CD14-positive monocyte (primary cell): ENCODE data around the gene KLHL3. TPM values are rescaled to one million over a fixed set of nuclear protein-coding genes. Genes with fewer than 3 reads are reported as not detected.

Experiments used
- DNase-seq, 3 donors: peaks; one replicate each; pipeline ENCODE4 v3.0.0-alpha.2; 2011 to 2022
- H2AFZ ChIP-seq: 2 replicates; pipeline ENCODE4 v1.6.0; 2012; ENCODE audit warnings: mild to moderate bottlenecking, low read depth, low read length, inconsistent platforms; ENCODE audit not compliant: insufficient read depth, poor library complexity, severe bottlenecking
- H3K27ac ChIP-seq, 2 donors: 1 replicate in 1 of 2; 2 replicates in 1 of 2; pipeline ENCODE4 v1.5.1; 2012 to 2013; ENCODE audit warnings: low read length in 2 of 2, control low read depth in 1 of 2, inconsistent platforms in 1 of 2, low read depth in 1 of 2, mild to moderate bottlenecking in 1 of 2
- H3K27me3 ChIP-seq, 2 donors: one replicate each; pipeline versions ENCODE4 v1.6.0 to v1.6.1; 2011 to 2013; ENCODE audit warnings: low read length in 2 of 2; ENCODE audit not compliant: control insufficient read depth in 2 of 2, insufficient read depth in 2 of 2
- H3K36me3 ChIP-seq, 2 donors: replicated peaks in 1 of 2; 1 replicate in 1 of 2; 2 replicates in 1 of 2; pipeline versions ENCODE4 v1.5.1 to v1.6.1; 2012 to 2013; ENCODE audit warnings: low read length in 2 of 2, control low read depth in 1 of 2, inconsistent platforms in 1 of 2, mild to moderate bottlenecking in 1 of 2; ENCODE audit not compliant: insufficient read depth in 2 of 2, control insufficient read depth in 1 of 2
- H3K4me1 ChIP-seq, 2 donors: 1 replicate in 1 of 2; 2 replicates in 1 of 2; pipeline versions ENCODE4 v1.5.1 to v1.6.1; 2012 to 2013; ENCODE audit warnings: low read length in 2 of 2, control low read depth in 1 of 2, inconsistent platforms in 1 of 2, mild to moderate bottlenecking in 1 of 2, moderate library complexity in 1 of 2; ENCODE audit not compliant: insufficient read depth in 2 of 2, control insufficient read depth in 1 of 2
- H3K4me2 ChIP-seq: replicated peaks from 2 replicates; pipeline ENCODE3; 2012; ENCODE audit warnings: low read length, moderate library complexity, mild to moderate bottlenecking; ENCODE audit not compliant: poor library complexity, severe bottlenecking; ENCODE audit errors: extremely low read depth
- H3K4me3 ChIP-seq, 3 experiments: fragments of 200-600 bp in 1 of 3; sonication (generic) in 1 of 3; replicated peaks in 1 of 3; 1 replicate in 2 of 3; 2 replicates in 1 of 3; pipeline ENCODE4 v1.5.1; 2011 to 2013; ENCODE audit warnings: low read length in 3 of 3, mild to moderate bottlenecking in 3 of 3, control low read depth in 2 of 3, low read depth in 2 of 3, inconsistent platforms in 1 of 3, moderate library complexity in 1 of 3
- H3K79me2 ChIP-seq: 2 replicates; pipeline ENCODE4 v1.6.0; 2012; ENCODE audit warnings: mild to moderate bottlenecking, control low read depth, inconsistent platforms, low read length, moderate library complexity; ENCODE audit not compliant: insufficient read depth
- H3K9ac ChIP-seq: 2 replicates; pipeline ENCODE4 v1.6.0; 2017; ENCODE audit warnings: low read length, mild to moderate bottlenecking; ENCODE audit not compliant: insufficient read depth, poor library complexity, severe bottlenecking
- H3K9me3 ChIP-seq, 2 donors: replicated peaks in 1 of 2; 1 replicate in 1 of 2; 2 replicates in 1 of 2; pipeline versions ENCODE4 v1.5.1 to v1.6.1; 2012 to 2013; ENCODE audit warnings: low read length in 2 of 2, control low read depth in 1 of 2; ENCODE audit not compliant: control insufficient read depth in 1 of 2, insufficient read depth in 1 of 2
- H4K20me1 ChIP-seq: 2 replicates; pipeline ENCODE4 v1.6.0; 2012; ENCODE audit warnings: mild to moderate bottlenecking, low read length, control low read depth, moderate library complexity; ENCODE audit not compliant: insufficient read depth
- H3K27ac Mint-ChIP-seq, 7 donors: one replicate each; pipeline ENCODE4 v1.8.0; 2020; ENCODE audit warnings: mild to moderate bottlenecking in 7 of 7, mixed read lengths in 7 of 7, moderate library complexity in 6 of 7, inconsistent platforms in 2 of 7
- H3K27me3 Mint-ChIP-seq, 3 donors: one replicate each; pipeline ENCODE4 v1.8.0; 2021 to 2022; ENCODE audit warnings: low read depth in 3 of 3, mild to moderate bottlenecking in 3 of 3, mixed read lengths in 3 of 3, moderate library complexity in 3 of 3, inconsistent platforms in 1 of 3
- H3K36me3 Mint-ChIP-seq, 2 donors: one replicate each; pipeline ENCODE4 v1.8.0; 2020; ENCODE audit warnings: mixed read lengths in 2 of 2, inconsistent platforms in 1 of 2, mild to moderate bottlenecking in 1 of 2
- H3K4me1 Mint-ChIP-seq: one replicate; pipeline ENCODE4 v1.8.0; 2020; ENCODE audit warnings: mild to moderate bottlenecking, mixed read lengths
- H3K4me3 Mint-ChIP-seq, 2 donors: one replicate each; pipeline ENCODE4 v1.8.0; 2020; ENCODE audit warnings: mild to moderate bottlenecking in 2 of 2, mixed read lengths in 2 of 2, moderate library complexity in 1 of 2
- H3K9me3 Mint-ChIP-seq, 7 donors: one replicate each; pipeline ENCODE4 v1.8.0; 2020 to 2022; ENCODE audit warnings: mixed read lengths in 7 of 7, mild to moderate bottlenecking in 6 of 7, moderate library complexity in 6 of 7, inconsistent platforms in 2 of 7
- CTCF ChIP-seq: fragments of 200-600 bp; IDR thresholded peaks from one replicate; pipeline ENCODE4 v1.8.0; 2022; ENCODE audit warnings: antibody characterized with exemption, mild to moderate bottlenecking
- WGBS: methylation state at CpG from one replicate; pipeline ENCODE4 v1.1.5; 2013; ENCODE audit warnings: missing lambda C conversion rate; ENCODE audit not compliant: insufficient coverage; 5-methylcytosine and 5-hydroxymethylcytosine counted together
- intact Hi-C, 2 donors: fragments of 100-400 bp; cut with micrococcal nuclease; formaldehyde crosslinking; loops; one replicate each; pipeline versions ENCODE4 v1.15.0 to v1.15.1; 2023
- polyA plus RNA-seq, 3 donors: library from polyadenylated mRNA; depleted of rRNA in 1 of 3; unstranded in 2 of 3; stranded (reverse) in 1 of 3; fragments of 300-500 nt in 2 of 3; fragments of >200 nt in 1 of 3; fragmentation: Illumina TruSeq in 2 of 3; gene quantifications; 1 replicate in 2 of 3; 2 replicates in 1 of 3; pipeline ENCODE4 v1.2.3, GENCODE V29; 2012 to 2021

The KLHL3 gene
- polyA plus RNA-seq, 3 donors, result 0.71 TPM; not detected in 2

GRCh38 chr5:137584262-137584661, 151.6 kb downstream of the KLHL3 start:
- DNase-seq, result no peak
- Histone ChIP-seq H3K9ac (no peak overlapping the region), H4K20me1 (no peaks in the 10 kb centered on the region), H3K79me2 (no peaks in the 10 kb centered on the region), H3K4me3 (no peak overlapping the region), H3K4me2 (no peak overlapping the region), H3K36me3 (no peaks in the 10 kb centered on the region), H2AFZ (no peak overlapping the region), H3K27ac (no peak overlapping the region), H3K9me3 (peaks cover 0 to 2% of the 10 kb centered on the region in 2 donors), H3K4me1 (peaks cover 27 to 42% of the 10 kb centered on the region in 2 donors), H3K27me3 (peaks cover under 1 to 7% of the 10 kb centered on the region in 2 donors)
- H3K36me3 Mint-ChIP-seq, result peaks cover 0 to 2% of the 10 kb centered on the region in 2 donors
- no CpG with 5 or more reads among the region's 1 CpG for WGBS
- intact Hi-C loops, result no loop called here
- no peak for TF ChIP-seq CTCF
- H3K4me3 Mint-ChIP-seq, result no peak overlapping the region
- no peak overlapping the region for H3K27ac Mint-ChIP-seq
- H3K4me1 Mint-ChIP-seq, result peaks cover 37% of the 10 kb centered on the region
- peaks cover 0 to 7% (median 3%) of the 10 kb centered on the region in 7 donors for H3K9me3 Mint-ChIP-seq
- H3K27me3 Mint-ChIP-seq, result peaks cover 5 to 8% (median 8%) of the 10 kb centered on the region in 3 donors

GRCh38 chr5:137583129-137583528, 152.8 kb downstream of the KLHL3 start:
- peak overlapping the region in 1 of 2 donors; percentile 37 for H3K4me3 Mint-ChIP-seq
- Histone ChIP-seq H3K27me3 (peaks cover 0 to 4% of the 10 kb centered on the region in 2 donors), H2AFZ (no peak overlapping the region), H3K4me2 (no peak overlapping the region), H3K79me2 (no peaks in the 10 kb centered on the region), H4K20me1 (no peaks in the 10 kb centered on the region), H3K9ac (no peak overlapping the region), H3K4me3 (peak overlapping the region in 1 of 3 experiments; percentile 26), H3K27ac (peak overlapping the region in 1 of 2 donors; percentile 67), H3K36me3 (no peaks in the 10 kb centered on the region), H3K9me3 (peaks cover 0 to 2% of the 10 kb centered on the region in 2 donors), H3K4me1 (peaks cover 27 to 46% of the 10 kb centered on the region in 2 donors)
- peaks cover 3 to 6% (median 5%) of the 10 kb centered on the region in 3 donors for H3K27me3 Mint-ChIP-seq
- peak in 1 of 3 donors; percentile 30 for DNase-seq
- intact Hi-C loops, result no loop called here
- TF ChIP-seq CTCF, result no peak
- peak overlapping the region in 5 of 7 donors; percentile 19 to 91 (median 59) for H3K27ac Mint-ChIP-seq
- peaks cover 0 to 2% of the 10 kb centered on the region in 2 donors for H3K36me3 Mint-ChIP-seq
- H3K4me1 Mint-ChIP-seq, result peaks cover 40% of the 10 kb centered on the region
- H3K9me3 Mint-ChIP-seq, result peaks cover 0 to 7% (median 3%) of the 10 kb centered on the region in 7 donors
- WGBS, result 29% methylated on average over 3 of the region's 3 CpGs
